DOHH2 (cell line): ENCODE results near the gene PRDX3.

ENCODE experiments used
- H3F3A ChIP-seq: fragments of 200-600 bp; sonication (generic), shearing (Covaris generic); 2 replicates; pipeline ENCODE4 v1.6.0; 2016; ENCODE audit warnings: antibody characterized with exemption, mild to moderate bottlenecking; ENCODE audit not compliant: control insufficient read depth, insufficient read depth
- H3K27ac ChIP-seq: fragments of 200-600 bp; sonication (generic); 2 replicates; pipeline ENCODE4 v1.5.1; 2014; ENCODE audit warnings: low read depth, mild to moderate bottlenecking, low read length, moderate library complexity
- H3K27me3 ChIP-seq: fragments of 200-600 bp; sonication (generic); 2 replicates; pipeline ENCODE4 v1.6.1; 2014; ENCODE audit warnings: mild to moderate bottlenecking, low read length, mixed read lengths; ENCODE audit not compliant: control insufficient read depth
- H3K36me3 ChIP-seq: fragments of 200-600 bp; sonication (generic); 2 replicates; pipeline ENCODE4 v1.6.1; 2014; ENCODE audit warnings: mild to moderate bottlenecking, low read length, moderate library complexity, mixed read lengths; ENCODE audit not compliant: control insufficient read depth
- H3K4me1 ChIP-seq: fragments of 200-600 bp; sonication (generic); 2 replicates; pipeline ENCODE4 v1.6.1; 2014; ENCODE audit warnings: mild to moderate bottlenecking, low read length, mixed read lengths; ENCODE audit not compliant: control insufficient read depth
- H3K4me2 ChIP-seq: fragments of 200-600 bp; sonication (generic); 2 replicates; pipeline ENCODE4 v1.6.0; 2014; ENCODE audit warnings: mild to moderate bottlenecking, low read length, moderate library complexity
- H3K4me3 ChIP-seq: fragments of 200-600 bp; sonication (generic); 2 replicates; pipeline ENCODE4 v1.5.1; 2014; ENCODE audit warnings: mild to moderate bottlenecking, low read length, mixed read lengths
- H3K79me2 ChIP-seq: fragments of 200-600 bp; sonication (generic); 2 replicates; pipeline ENCODE4 v1.6.1; 2014; ENCODE audit warnings: mild to moderate bottlenecking, low read length, mixed read lengths; ENCODE audit not compliant: control insufficient read depth
- H3K9me2 ChIP-seq: fragments of 200-600 bp; sonication (generic); replicated peaks from 2 replicates; pipeline ENCODE4 v1.6.1; 2014; ENCODE audit warnings: mild to moderate bottlenecking, low read length, mixed read lengths; ENCODE audit not compliant: control insufficient read depth
- H3K9me3 ChIP-seq: fragments of 200-600 bp; sonication (generic); 2 replicates; pipeline ENCODE4 v1.6.1; 2014; ENCODE audit warnings: antibody characterized with exemption, low read length, mixed read lengths; ENCODE audit not compliant: control insufficient read depth, insufficient read depth
- H4K20me1 ChIP-seq: fragments of 200-600 bp; sonication (generic); 2 replicates; pipeline ENCODE4 v1.6.0; 2014; ENCODE audit warnings: low read depth, mild to moderate bottlenecking, antibody characterized with exemption, low read length, moderate library complexity; ENCODE audit not compliant: control insufficient read depth, insufficient read depth
- CTCF ChIP-seq: fragments of 200-600 bp; sonication (generic); IDR thresholded peaks from one replicate; pipeline ENCODE4 v1.5.1; 2014; ENCODE audit warnings: antibody characterized with exemption, mild to moderate bottlenecking, low read depth, low read length; ENCODE audit not compliant: poor library complexity, severe bottlenecking
- EZH2phosphoT487 ChIP-seq: fragments of 200-600 bp; sonication (generic); IDR thresholded peaks from 2 replicates; pipeline ENCODE4 v1.6.1; 2017; ENCODE audit warnings: borderline replicate concordance, mild to moderate bottlenecking, antibody characterized with exemption, low read length, moderate library complexity, mixed read lengths

PRDX3 gene

GRCh38 chr10:119162452-119163092 is 16.0 kb downstream of the PRDX3 start:
- no peak overlapping the region for H3K27ac ChIP-seq
- H3K36me3 ChIP-seq: peaks cover 79% of the 10 kb centered on the region

GRCh38 chr10:119161680-119162451 is 16.7 kb downstream of the PRDX3 start:
- H3K4me1 ChIP-seq: peaks cover 34% of the 10 kb centered on the region
- H3K36me3 ChIP-seq: peaks cover 76% of the 10 kb centered on the region
- peaks cover 35% of the 10 kb centered on the region for H3K79me2 ChIP-seq
- no peak overlapping the region; the same call in 1 of the 2 replicates for H3K4me2 ChIP-seq
- peaks cover 3% of the 10 kb centered on the region for H3F3A ChIP-seq
- H3K4me3 ChIP-seq: no peak overlapping the region
- H3K27me3 ChIP-seq: no peaks in the 10 kb centered on the region
- H3K9me3 ChIP-seq: no peaks in the 10 kb centered on the region
- TF ChIP-seq EZH2phosphoT487: no peak
- no peak for TF ChIP-seq CTCF
- H3K27ac ChIP-seq: no peak overlapping the region
- no peaks in the 10 kb centered on the region for H4K20me1 ChIP-seq
- no peaks in the 10 kb centered on the region for H3K9me2 ChIP-seq

More at GRCh38 chr10:119162452-119163092, 16.0 kb downstream of the PRDX3 start:
- Histone ChIP-seq H3K9me3 (no peaks in the 10 kb centered on the region), H3F3A (peaks cover 10% of the 10 kb centered on the region), H3K9me2 (no peaks in the 10 kb centered on the region), H3K4me3 (no peak overlapping the region), H4K20me1 (no peaks in the 10 kb centered on the region), H3K4me1 (peaks cover 34% of the 10 kb centered on the region), H3K4me2 (peak overlapping the region; percentile 0; the same call in 1 of the 2 replicates), H3K79me2 (peaks cover 35% of the 10 kb centered on the region), H3K27me3 (no peaks in the 10 kb centered on the region)
- TF ChIP-seq CTCF (no peak), EZH2phosphoT487 (no peak)

- no peaks in the 10 kb centered on the region for H3K9me3 ChIP-seq
- H3K4me2 ChIP-seq: no peak overlapping the region
- H3K36me3 ChIP-seq: peaks cover 90% of the 10 kb centered on the region
- no peaks in the 10 kb centered on the region for H3K9me2 ChIP-seq
- H4K20me1 ChIP-seq: no peaks in the 10 kb centered on the region
- TF ChIP-seq EZH2phosphoT487 (no peak), CTCF (no peak)
- no peak overlapping the region for H3K4me3 ChIP-seq
- H3K27me3 ChIP-seq: no peaks in the 10 kb centered on the region
- no peak overlapping the region for H3K27ac ChIP-seq
- H3F3A ChIP-seq: no peaks in the 10 kb centered on the region
- H3K79me2 ChIP-seq: peaks cover 21% of the 10 kb centered on the region
- peaks cover 18% of the 10 kb centered on the region for H3K4me1 ChIP-seq
These were observed 19.3 kb downstream of the PRDX3 start for GRCh38 chr10:119159332-119159731.
